Measurements from ENCODE around the gene NRP2. TPM values are rescaled to one million over a fixed set of nuclear protein-coding genes. Genes with fewer than 3 reads are reported as not detected.

NRP2 gene
- total RNA-seq, 1 donor from 2014 or later, result 89.0 TPM

- Mint-ChIP-seq H3K27ac (ENCODE audit: unreplicated experiment) (no peak overlapping the region), H3K9me3 (ENCODE audit: unreplicated experiment) (peaks cover 1% of the 10 kb centered on the region), H3K27me3 (ENCODE audit: unreplicated experiment) (no peaks in the 10 kb centered on the region), H3K4me1 (ENCODE audit: low read depth, unreplicated experiment) (no peaks in the 10 kb centered on the region), H3K36me3 (ENCODE audit: unreplicated experiment) (no peaks in the 10 kb centered on the region), H3K4me3 (ENCODE audit: unreplicated experiment) (no peak overlapping the region)
- TF ChIP-seq CTCF (IDR thresholded peaks at IDR 0.05; ENCODE audit: partially characterized antibody, unreplicated experiment), result no peak
- DNase-seq, result no peak
Measured at GRCh38 chr2:205816268-205816667, 134.0 kb downstream of the NRP2 start.

GRCh38 chr2:205822579-205822978 is 140.3 kb downstream of the NRP2 start:
- H3K27me3 Mint-ChIP-seq (ENCODE audit: unreplicated experiment), result no peaks in the 10 kb centered on the region
- H3K27ac Mint-ChIP-seq (ENCODE audit: unreplicated experiment), result no peak overlapping the region
- DNase-seq, result no peak
- no peaks in the 10 kb centered on the region for H3K36me3 Mint-ChIP-seq (ENCODE audit: unreplicated experiment)
- H3K4me3 Mint-ChIP-seq (ENCODE audit: unreplicated experiment), result no peak overlapping the region
- no peaks in the 10 kb centered on the region for H3K9me3 Mint-ChIP-seq (ENCODE audit: unreplicated experiment)
- no peaks in the 10 kb centered on the region for H3K4me1 Mint-ChIP-seq (ENCODE audit: low read depth, unreplicated experiment)
- TF ChIP-seq CTCF (IDR thresholded peaks at IDR 0.05; ENCODE audit: partially characterized antibody, unreplicated experiment), result no peak

GRCh38 chr2:205827809-205828365 is 145.6 kb downstream of the NRP2 start:
- no peaks in the 10 kb centered on the region for H3K36me3 Mint-ChIP-seq (ENCODE audit: unreplicated experiment)
- no peaks in the 10 kb centered on the region for H3K4me1 Mint-ChIP-seq (ENCODE audit: low read depth, unreplicated experiment)
- H3K9me3 Mint-ChIP-seq (ENCODE audit: unreplicated experiment), result no peaks in the 10 kb centered on the region
- no peak overlapping the region for H3K27ac Mint-ChIP-seq (ENCODE audit: unreplicated experiment)
- H3K27me3 Mint-ChIP-seq (ENCODE audit: unreplicated experiment), result no peaks in the 10 kb centered on the region
- no peak for TF ChIP-seq CTCF (IDR thresholded peaks at IDR 0.05; ENCODE audit: partially characterized antibody, unreplicated experiment)
- no peak overlapping the region for H3K4me3 Mint-ChIP-seq (ENCODE audit: unreplicated experiment)
- no peak for DNase-seq

GRCh38 chr2:205833864-205834263 is 151.6 kb downstream of the NRP2 start:
- peaks cover 10% of the 10 kb centered on the region for H3K36me3 Mint-ChIP-seq (ENCODE audit: unreplicated experiment)
- peaks cover 23% of the 10 kb centered on the region for H3K4me1 Mint-ChIP-seq (ENCODE audit: low read depth, unreplicated experiment)
- peaks cover 3% of the 10 kb centered on the region for H3K9me3 Mint-ChIP-seq (ENCODE audit: unreplicated experiment)

More at GRCh38 chr2:205833864-205834263, 151.6 kb downstream of the NRP2 start:
- Mint-ChIP-seq H3K27me3 (ENCODE audit: unreplicated experiment) (no peaks in the 10 kb centered on the region), H3K4me3 (ENCODE audit: unreplicated experiment) (no peak overlapping the region), H3K27ac (ENCODE audit: unreplicated experiment) (no peak overlapping the region)
- no peak for DNase-seq
- TF ChIP-seq CTCF (IDR thresholded peaks at IDR 0.05; ENCODE audit: partially characterized antibody, unreplicated experiment), result no peak
